ENCODE data around the gene TAS2R19. TPM values are rescaled to one million over a fixed set of nuclear protein-coding genes. Genes with fewer than 3 reads are reported as not detected.

Gene TAS2R19, protein sequence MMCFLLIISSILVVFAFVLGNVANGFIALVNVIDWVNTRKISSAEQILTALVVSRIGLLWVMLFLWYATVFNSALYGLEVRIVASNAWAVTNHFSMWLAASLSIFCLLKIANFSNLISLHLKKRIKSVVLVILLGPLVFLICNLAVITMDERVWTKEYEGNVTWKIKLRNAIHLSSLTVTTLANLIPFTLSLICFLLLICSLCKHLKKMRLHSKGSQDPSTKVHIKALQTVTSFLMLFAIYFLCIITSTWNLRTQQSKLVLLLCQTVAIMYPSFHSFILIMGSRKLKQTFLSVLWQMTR
- 0.15 TPM in 1 of 5 replicates, not detected in the others for total RNA-seq (2022; extraction: Qiagen RNA extraction; ENCODE audit: low read depth)

GRCh38 chr12:11022520-11022919 is at the start of gene TAS2R19:
TAS2R19 (minus strand) TSS chr12:11022620; CDS start chr12:11022571, 49 bp downstream.

GRCh38 chr12:11062194-11062593 is 39.8 kb upstream of the TAS2R19 start, which contains the start of gene TAS2R46:
TAS2R46 (minus strand) TSS chr12:11062294; CDS start chr12:11062294, 0 bp downstream.

GRCh38 chr12:11031307-11031706 is 8.9 kb upstream of the TAS2R19 start, which contains the start of gene TAS2R31:
TAS2R31 (minus strand) TSS chr12:11031407; CDS start chr12:11031335, 72 bp downstream.

GRCh38 chr12:10998204-10998603 is 24.2 kb downstream of the TAS2R19 start, which contains the start of gene TAS2R20:
TAS2R20 (minus strand) TSS chr12:10998304; CDS start chr12:10997875, 429 bp downstream.

DNA sequence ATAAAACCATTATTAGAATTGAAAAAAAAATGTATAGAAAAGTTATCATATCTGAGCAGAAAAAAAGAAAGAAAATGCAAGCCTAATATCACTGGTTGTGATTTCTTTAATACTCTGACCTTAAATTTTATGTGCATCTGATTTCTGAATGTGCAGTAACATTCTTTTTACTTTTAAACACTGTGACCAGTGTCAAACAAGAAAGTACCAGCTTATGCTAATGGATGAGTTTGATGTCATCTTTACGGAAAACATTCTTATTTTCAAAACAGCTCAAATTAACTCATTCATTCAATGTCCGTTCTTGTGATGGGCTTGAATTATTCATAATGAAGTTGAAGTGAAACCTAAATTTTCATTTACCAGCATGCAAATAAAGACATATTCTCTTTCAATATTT is 35.6 kb downstream of the TAS2R19 start, which contains the start of gene TAS2R50:
Gene TAS2R50 (minus strand): TSS at position 101 of the 400 bp plus-strand sequence. CDS start 52 bp downstream, at position 49.

Other genes starting within 250 kb of the TAS2R19 start
- not detected in 5 replicates for gene TAS2R7, start 220.0 kb downstream of the TAS2R19 start, total RNA-seq (2022; extraction: Qiagen RNA extraction; ENCODE audit: low read depth)
- gene TAS2R8, start 215.3 kb downstream of the TAS2R19 start, total RNA-seq (2022; extraction: Qiagen RNA extraction; ENCODE audit: low read depth) = not detected in 5 replicates
- gene TAS2R9, start 212.5 kb downstream of the TAS2R19 start, total RNA-seq (2022; extraction: Qiagen RNA extraction; ENCODE audit: low read depth) = not detected in 5 replicates
- not detected in 5 replicates for gene TAS2R10, start 196.3 kb downstream of the TAS2R19 start, total RNA-seq (2022; extraction: Qiagen RNA extraction; ENCODE audit: low read depth)
- 0.51 to 4.2 TPM (median 2.0 TPM) in 5 replicates for gene PRR4, start 173.1 kb downstream of the TAS2R19 start, total RNA-seq (2022; extraction: Qiagen RNA extraction; ENCODE audit: low read depth)
- gene PRH1, start 138.4 kb downstream of the TAS2R19 start, total RNA-seq (2022; extraction: Qiagen RNA extraction; ENCODE audit: low read depth) = 1.6 to 4.1 TPM (median 2.8 TPM) in 5 replicates
- not detected in 5 replicates for gene TAS2R13, start 113.1 kb downstream of the TAS2R19 start, total RNA-seq (2022; extraction: Qiagen RNA extraction; ENCODE audit: low read depth)
- gene PRH2, start 93.4 kb downstream of the TAS2R19 start, total RNA-seq (2022; extraction: Qiagen RNA extraction; ENCODE audit: low read depth) = not detected in 5 replicates
- 0.43 to 0.61 TPM (median 0.56 TPM) in 5 replicates for gene TAS2R14, start 83.4 kb downstream of the TAS2R19 start, total RNA-seq (2022; extraction: Qiagen RNA extraction; ENCODE audit: low read depth)
- not detected in 5 replicates for gene TAS2R50, start 35.7 kb downstream of the TAS2R19 start, total RNA-seq (2022; extraction: Qiagen RNA extraction; ENCODE audit: low read depth)
- gene TAS2R20, start 24.3 kb downstream of the TAS2R19 start, total RNA-seq (2022; extraction: Qiagen RNA extraction; ENCODE audit: low read depth) = 0.09 to 0.21 TPM in 2 of 5 replicates, not detected in the others
- 0.13 to 0.15 TPM in 2 of 5 replicates, not detected in the others for gene TAS2R31, start 8.8 kb upstream of the TAS2R19 start, total RNA-seq (2022; extraction: Qiagen RNA extraction; ENCODE audit: low read depth)
- not detected in 5 replicates for gene TAS2R46, start 39.7 kb upstream of the TAS2R19 start, total RNA-seq (2022; extraction: Qiagen RNA extraction; ENCODE audit: low read depth)
- gene TAS2R43, start 69.7 kb upstream of the TAS2R19 start, total RNA-seq (2022; extraction: Qiagen RNA extraction; ENCODE audit: low read depth) = not detected in 5 replicates
- gene TAS2R30, start 112.0 kb upstream of the TAS2R19 start, total RNA-seq (2022; extraction: Qiagen RNA extraction; ENCODE audit: low read depth) = not detected in 5 replicates
- gene SMIM10L1, start 148.6 kb upstream of the TAS2R19 start, total RNA-seq (2022; extraction: Qiagen RNA extraction; ENCODE audit: low read depth) = 7.9 to 8.9 TPM (median 8.3 TPM) in 5 replicates
- not detected in 5 replicates for gene TAS2R42, start 164.3 kb upstream of the TAS2R19 start, total RNA-seq (2022; extraction: Qiagen RNA extraction; ENCODE audit: low read depth)
- gene PRB3, start 247.1 kb upstream of the TAS2R19 start, total RNA-seq (2022; extraction: Qiagen RNA extraction; ENCODE audit: low read depth) = not detected in 5 replicates

All from A549 treated with GW870086 at 1 μM for 4 hours (cell line).